ENCODE measurements around the gene MEGF11.

DNA sequence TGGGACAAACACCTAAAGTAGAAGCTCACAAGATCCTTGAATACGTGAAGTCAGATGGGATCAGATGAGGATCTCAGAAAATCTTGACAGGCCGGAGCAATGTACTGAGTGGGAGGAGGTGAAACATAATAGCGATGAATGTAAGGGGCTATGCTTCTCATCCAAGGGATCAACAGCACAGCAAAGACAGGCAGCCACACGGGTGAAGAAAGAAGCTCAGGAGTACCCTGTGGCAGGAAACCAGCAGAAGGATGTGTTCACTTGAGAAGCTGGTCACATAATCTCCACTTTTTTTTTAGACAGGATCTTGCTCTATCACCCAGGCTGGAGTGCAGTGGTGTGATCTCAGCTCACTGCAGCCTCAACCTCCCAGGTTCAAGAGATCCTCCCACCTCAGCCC is 92.4 kb downstream of the MEGF11 start:
- TF ChIP-seq, protein P1, sequence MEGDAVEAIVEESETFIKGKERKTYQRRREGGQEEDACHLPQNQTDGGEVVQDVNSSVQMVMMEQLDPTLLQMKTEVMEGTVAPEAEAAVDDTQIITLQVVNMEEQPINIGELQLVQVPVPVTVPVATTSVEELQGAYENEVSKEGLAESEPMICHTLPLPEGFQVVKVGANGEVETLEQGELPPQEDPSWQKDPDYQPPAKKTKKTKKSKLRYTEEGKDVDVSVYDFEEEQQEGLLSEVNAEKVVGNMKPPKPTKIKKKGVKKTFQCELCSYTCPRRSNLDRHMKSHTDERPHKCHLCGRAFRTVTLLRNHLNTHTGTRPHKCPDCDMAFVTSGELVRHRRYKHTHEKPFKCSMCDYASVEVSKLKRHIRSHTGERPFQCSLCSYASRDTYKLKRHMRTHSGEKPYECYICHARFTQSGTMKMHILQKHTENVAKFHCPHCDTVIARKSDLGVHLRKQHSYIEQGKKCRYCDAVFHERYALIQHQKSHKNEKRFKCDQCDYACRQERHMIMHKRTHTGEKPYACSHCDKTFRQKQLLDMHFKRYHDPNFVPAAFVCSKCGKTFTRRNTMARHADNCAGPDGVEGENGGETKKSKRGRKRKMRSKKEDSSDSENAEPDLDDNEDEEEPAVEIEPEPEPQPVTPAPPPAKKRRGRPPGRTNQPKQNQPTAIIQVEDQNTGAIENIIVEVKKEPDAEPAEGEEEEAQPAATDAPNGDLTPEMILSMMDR (IDR thresholded peaks at IDR 0.05), result no peak
- TF ChIP-seq POLR2A (IDR thresholded peaks at IDR 0.05), result no peak

Measured in uterus (tissue), 2 donors.